Measurements from ENCODE around the gene CXorf65.

The CXorf65 gene

DNA sequence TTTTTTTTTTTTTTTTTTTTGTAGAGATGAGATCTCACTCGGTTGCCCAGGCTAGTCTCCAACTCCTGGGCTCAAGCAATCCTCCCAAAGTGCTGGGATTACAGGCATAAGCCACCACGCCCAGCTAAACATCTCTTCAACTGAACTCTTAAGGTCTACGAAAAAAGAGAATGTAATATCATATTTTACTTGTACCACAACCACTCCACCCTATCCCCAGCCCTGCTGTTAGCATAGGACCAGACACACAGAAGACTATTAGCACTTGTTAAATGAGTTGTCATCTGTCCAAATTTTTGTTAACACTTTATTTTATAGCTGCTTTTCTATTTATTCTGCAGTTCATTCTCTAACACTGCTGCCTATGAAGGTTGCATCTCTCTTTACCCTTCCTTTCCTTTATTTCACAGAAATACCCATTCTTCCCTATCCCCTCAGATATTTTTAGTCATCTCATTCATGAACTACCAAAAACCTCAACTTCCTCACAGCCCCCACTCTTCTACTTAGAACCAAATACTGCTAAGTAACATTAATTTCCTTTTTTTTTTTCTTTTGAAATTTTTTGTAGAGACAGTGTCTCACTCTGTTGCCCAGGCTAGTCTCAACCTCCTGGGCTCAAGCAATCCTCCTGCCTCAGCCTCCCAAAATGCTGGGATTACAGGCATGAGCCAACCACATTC lies 48.6 kb downstream of the CXorf65 start:
- no peak for DNase-seq

DNA sequence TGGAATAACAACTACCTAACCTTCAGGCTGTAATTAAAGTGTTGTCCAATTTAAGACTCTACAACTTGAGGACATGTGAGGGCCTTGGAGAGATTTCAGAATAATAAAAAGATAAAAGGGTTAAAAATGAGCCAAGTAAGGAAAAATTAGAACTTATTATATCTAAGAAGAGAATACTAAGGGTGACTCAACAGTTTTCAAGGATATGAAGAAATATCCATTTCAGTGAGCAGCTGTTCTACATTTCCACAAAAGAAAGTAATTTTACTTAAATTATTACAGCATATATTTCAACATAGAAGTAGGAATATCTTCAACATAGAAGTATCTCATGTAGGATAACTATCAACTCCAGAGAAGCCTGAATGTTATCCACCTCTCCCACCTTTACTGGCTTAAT lies 49.7 kb downstream of the CXorf65 start:
- no peak for DNase-seq

All from activated CD4-positive, alpha-beta T cell treated with anti-CD3 and anti-CD28 coated beads for 4 hours (primary cell).